Psoas muscle (tissue), 8 donors: ENCODE data around the gene GNLY. TPM values are rescaled to one million over a fixed set of nuclear protein-coding genes. Genes with fewer than 3 reads are reported as not detected.
A peak's percentile ranks its signal among the peaks of the same experiment; 100 is the strongest.

Experiments
- ATAC-seq, 4 donors: fragments of 200-7000 bp; cut with Tn5 transposase; one replicate each; pipeline ENCODE4 v1.9.1; 2020; ENCODE audit warnings: moderate library complexity in 3 of 4, mild to moderate bottlenecking in 2 of 4
- DNase-seq, 2 donors: peaks; one replicate each; pipeline ENCODE4 v3.0.0-alpha.2; 2020
- H3K27ac ChIP-seq: fragments of 200-600 bp; one replicate; pipeline ENCODE4 v1.8.0; 2022
- H3K27me3 ChIP-seq, 3 donors: fragments of 200-600 bp in 1 of 3; one replicate each; pipeline versions ENCODE4 v1.6.1 to v1.8.0; 2013 to 2022; ENCODE audit warnings: low read length in 2 of 3, mild to moderate bottlenecking in 2 of 3, moderate library complexity in 1 of 3; ENCODE audit not compliant: insufficient read depth in 3 of 3
- H3K36me3 ChIP-seq, 2 donors: fragments of 200-600 bp in 1 of 2; one replicate each; pipeline versions ENCODE4 v1.6.1 to v1.8.0; 2013 to 2022; ENCODE audit warnings: low read depth in 1 of 2, mild to moderate bottlenecking in 1 of 2, moderate library complexity in 1 of 2; ENCODE audit not compliant: insufficient read depth in 1 of 2
- H3K4me1 ChIP-seq: fragments of 200-600 bp; one replicate; pipeline ENCODE4 v1.8.0; 2022
- H3K4me3 ChIP-seq: fragments of 200-600 bp; one replicate; pipeline ENCODE4 v1.8.0; 2022; ENCODE audit warnings: mild to moderate bottlenecking
- H3K9me3 ChIP-seq: fragments of 200-600 bp; one replicate; pipeline ENCODE4 v1.8.0; 2022
- WGBS, 3 donors: extraction: QIAGEN DNeasy Blood & Tissue Kit; methylation state at CpG; one replicate each; pipeline versions ENCODE4 v1.1.6 to v1.1.7; 2013; 5-methylcytosine and 5-hydroxymethylcytosine counted together
- intact Hi-C, 2 donors: fragments of 100-400 bp; cut with DNase I; formaldehyde crosslinking; loops; one replicate each; pipeline versions ENCODE4 v1.11.0 to v1.14.2; 2022
- polyA plus RNA-seq, 3 donors: library from polyadenylated mRNA; stranded (reverse); fragments of 200-250 nt; gene quantifications; one replicate each; pipeline ENCODE4 v1.2.3, GENCODE V29; 2013
- total RNA-seq, 4 donors: library from RNA; stranded (reverse); fragmentation: NEBNext Ultra II Directional in 2 of 4; extraction: Animal tissue kit (Norgen Biotek cat#: 25700) in 2 of 4; gene quantifications; one replicate each; pipeline versions ENCODE4 v1.2.1 to v1.2.4, GENCODE V29; 2021 to 2023
- TF ChIP-seq, protein P1 (sequence below): fragments of 200-600 bp; IDR thresholded peaks from one replicate; pipeline ENCODE4 v1.8.0; 2022; ENCODE audit warnings: antibody characterized with exemption
- donor health status: healthy with polysubstance abuse.
- donor health status: DM: no; HTN: no; CAD: no; lungs with moderate emphysema.
- donor health status: Bipolar disorder and iron deficiency.
- donor health status: healthy.
- donor health status: DM: yes; HTN: yes; CAD: no.
- donor health status: DM: no; HTN: no; CAD: no.
- donor health status: DM: no; HTN: no; CAD: no.
- donor health status: DM: yes; HTN: yes; CAD: no.

Gene GNLY
- total and polyA plus RNA-seq, 7 donors = 0.58 to 31.6 (median 8.2) TPM

DNA sequence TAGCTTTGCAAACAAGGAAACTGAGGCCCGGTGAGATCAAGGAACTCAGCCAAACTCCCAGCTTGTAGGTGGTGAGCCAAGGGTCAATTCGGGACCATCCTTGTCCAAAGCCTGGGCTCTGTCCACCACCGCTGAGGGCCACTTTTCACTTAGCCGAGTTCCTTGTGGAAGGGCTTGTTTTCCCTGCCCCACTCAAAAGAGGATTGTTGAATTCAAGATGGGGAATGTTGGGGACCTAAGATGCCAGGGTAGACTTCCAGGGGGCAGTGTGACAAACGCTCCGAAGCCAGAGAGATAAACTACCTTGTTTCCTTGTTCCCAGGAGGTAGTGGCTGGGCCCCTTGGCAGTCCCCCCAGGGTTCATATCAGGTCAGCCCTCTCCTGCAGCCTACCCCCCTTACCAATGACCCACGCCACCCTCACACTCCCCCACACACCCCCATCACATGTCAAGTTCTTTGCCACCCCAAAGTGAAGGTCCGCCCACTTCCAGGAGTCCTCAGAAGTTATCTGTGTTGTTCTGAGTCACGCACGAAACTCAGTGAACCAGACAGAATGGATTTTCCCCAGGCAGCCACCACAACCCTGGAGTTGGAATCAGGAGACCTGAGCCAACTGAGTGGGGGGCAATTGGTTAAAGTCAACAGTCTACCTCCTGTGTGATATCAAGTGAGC lies 49.3 kb downstream of the GNLY start:
- no peak overlapping the region for H3K4me3 ChIP-seq
- peaks cover 79% of the 10 kb centered on the region for H3K4me1 ChIP-seq
- peak overlapping the region; percentile 77 for H3K27ac ChIP-seq
- no peaks in the 10 kb centered on the region for H3K9me3 ChIP-seq
- no peaks in the 10 kb centered on the region for H3K27me3 ChIP-seq
- 47 to 59% (median 53%) methylated on average over 10 of the region's 10 CpGs for WGBS, 3 donors
- TF ChIP-seq, protein P1, sequence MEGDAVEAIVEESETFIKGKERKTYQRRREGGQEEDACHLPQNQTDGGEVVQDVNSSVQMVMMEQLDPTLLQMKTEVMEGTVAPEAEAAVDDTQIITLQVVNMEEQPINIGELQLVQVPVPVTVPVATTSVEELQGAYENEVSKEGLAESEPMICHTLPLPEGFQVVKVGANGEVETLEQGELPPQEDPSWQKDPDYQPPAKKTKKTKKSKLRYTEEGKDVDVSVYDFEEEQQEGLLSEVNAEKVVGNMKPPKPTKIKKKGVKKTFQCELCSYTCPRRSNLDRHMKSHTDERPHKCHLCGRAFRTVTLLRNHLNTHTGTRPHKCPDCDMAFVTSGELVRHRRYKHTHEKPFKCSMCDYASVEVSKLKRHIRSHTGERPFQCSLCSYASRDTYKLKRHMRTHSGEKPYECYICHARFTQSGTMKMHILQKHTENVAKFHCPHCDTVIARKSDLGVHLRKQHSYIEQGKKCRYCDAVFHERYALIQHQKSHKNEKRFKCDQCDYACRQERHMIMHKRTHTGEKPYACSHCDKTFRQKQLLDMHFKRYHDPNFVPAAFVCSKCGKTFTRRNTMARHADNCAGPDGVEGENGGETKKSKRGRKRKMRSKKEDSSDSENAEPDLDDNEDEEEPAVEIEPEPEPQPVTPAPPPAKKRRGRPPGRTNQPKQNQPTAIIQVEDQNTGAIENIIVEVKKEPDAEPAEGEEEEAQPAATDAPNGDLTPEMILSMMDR = no peak
- H3K36me3 ChIP-seq = no peaks in the 10 kb centered on the region
- ATAC-seq = no peak
- peak in 1 of 2 donors; percentile 60 for DNase-seq
- intact Hi-C loops = loop anchor here in 1 of 2 donors (10.0 kb wide), 1 partner anchor 331 kb away; no protein-coding TSS in a partner anchor

DNA sequence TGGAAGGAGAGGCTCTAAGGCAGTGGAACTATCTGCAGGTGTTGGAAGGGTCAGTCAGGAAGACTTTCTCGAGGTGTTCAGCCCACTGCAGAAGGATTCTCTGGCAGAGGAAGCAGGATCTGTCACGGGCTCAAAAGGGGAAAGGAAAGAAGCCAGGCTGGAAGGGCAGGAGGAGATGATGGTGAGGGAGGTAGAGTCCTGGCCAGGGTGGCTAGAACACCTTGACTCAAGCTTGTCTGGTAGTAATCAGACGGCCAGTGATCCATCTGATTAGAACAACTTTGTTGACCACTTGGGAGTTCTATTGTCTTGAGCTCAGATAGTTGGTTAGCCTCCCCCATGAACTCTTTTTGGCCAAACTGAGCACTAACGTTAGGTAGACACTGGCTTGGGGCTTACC lies 49.9 kb downstream of the GNLY start:
- no peaks in the 10 kb centered on the region for H3K36me3 ChIP-seq
- ATAC-seq (no peak), DNase-seq (peak in 1 of 2 donors; percentile 11)
- WGBS, 3 donors = 30 to 47% (median 30%) methylated on average over 4 of the region's 4 CpGs
- H3K4me3 ChIP-seq = no peak overlapping the region
- intact Hi-C loops = loop anchor here in 1 of 2 donors (10.0 kb wide), 1 partner anchor 331 kb away; no protein-coding TSS in a partner anchor
- H3K9me3 ChIP-seq = no peaks in the 10 kb centered on the region
- TF ChIP-seq, protein P1 = no peak
- H3K4me1 ChIP-seq = peaks cover 79% of the 10 kb centered on the region
- no peaks in the 10 kb centered on the region for H3K27me3 ChIP-seq
- peak overlapping the region; percentile 63 for H3K27ac ChIP-seq

- 36 to 50% (median 39%) methylated on average over 10 of the region's 10 CpGs for WGBS, 3 donors
- DNase-seq = peak; percentile 72 to 87
Measured at GRCh38 chr2:85744741-85745601, 50.8 kb downstream of the GNLY start.

DNA sequence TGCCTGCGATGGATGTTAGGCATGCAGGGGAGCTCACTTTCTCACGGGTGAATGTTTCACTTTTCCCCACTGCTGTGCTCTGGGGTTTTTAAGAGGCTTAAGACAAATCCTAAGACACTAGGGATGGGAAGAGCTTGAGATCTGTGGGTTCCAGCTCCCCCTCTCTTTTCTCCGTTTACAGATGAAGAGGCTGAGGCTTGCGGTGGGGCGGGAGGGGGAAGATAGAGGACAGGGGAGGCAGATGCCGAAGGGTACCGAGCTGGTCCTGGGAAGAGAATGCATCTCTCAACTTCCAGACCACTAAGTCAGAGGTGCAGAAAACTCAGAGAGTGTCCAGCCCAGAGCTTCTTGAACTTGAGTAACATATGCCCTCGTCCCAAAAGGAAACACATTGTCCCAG lies 51.5 kb downstream of the GNLY start:
- no peaks in the 10 kb centered on the region for H3K36me3 ChIP-seq
- H3K4me1 ChIP-seq = peaks cover 82% of the 10 kb centered on the region
- no peaks in the 10 kb centered on the region for H3K9me3 ChIP-seq
- ATAC-seq (no peak), DNase-seq (no peak)
- H3K4me3 ChIP-seq = no peak overlapping the region
- peak overlapping the region; percentile 63 for H3K27ac ChIP-seq
- intact Hi-C loops = loop anchor here (5.0 to 10.0 kb wide), 2 partner anchors 67 to 329 kb away; no protein-coding TSS in a partner anchor
- 52 to 66% (median 55%) methylated on average over 8 of the region's 8 CpGs for WGBS, 3 donors
- TF ChIP-seq, protein P1 = no peak
- H3K27me3 ChIP-seq = no peaks in the 10 kb centered on the region

More at GRCh38 chr2:85744741-85745601, 50.8 kb downstream of the GNLY start:
- Histone ChIP-seq H3K4me3 (no peak overlapping the region), H3K9me3 (no peaks in the 10 kb centered on the region), H3K27ac (peak overlapping the region; percentile 63), H3K36me3 (no peaks in the 10 kb centered on the region), H3K27me3 (no peaks in the 10 kb centered on the region), H3K4me1 (peaks cover 81% of the 10 kb centered on the region)
- TF ChIP-seq, protein P1 = no peak
- no peak for ATAC-seq
- intact Hi-C loops = loop anchor here (5.0 to 10.0 kb wide), 2 partner anchors 67 to 330 kb away; no protein-coding TSS in a partner anchor
